Lower leg skin (tissue), 4 donors: ENCODE data around the gene GSK3B. TPM values are rescaled to one million over a fixed set of nuclear protein-coding genes. Genes with fewer than 3 reads are reported as not detected.

Experiments used
- DNase-seq, 2 donors: peaks; one replicate each; pipeline ENCODE4 v3.0.0-alpha.2; 2019; ENCODE audit warnings: low spot score in 2 of 2
- H3K4me3 ChIP-seq: fragments of 200-600 bp; sonication (generic); 2 replicates; pipeline ENCODE4 v1.5.1; 2017; ENCODE audit warnings: mild to moderate bottlenecking, low read depth; ENCODE audit not compliant: poor library complexity, severe bottlenecking
- CTCF ChIP-seq, 3 donors: fragments of 450-650 bp; IDR thresholded peaks; one replicate each; pipeline ENCODE4 v1.5.1; 2016; ENCODE audit warnings: antibody characterized with exemption in 3 of 3, mild to moderate bottlenecking in 3 of 3, moderate library complexity in 2 of 3
- POLR2A ChIP-seq, 2 donors: fragments of 450-650 bp; IDR thresholded peaks; one replicate each; pipeline ENCODE4 v1.6.1; 2016 to 2017; ENCODE audit warnings: antibody characterized with exemption in 2 of 2, mild to moderate bottlenecking in 1 of 2, moderate library complexity in 1 of 2
- WGBS, 2 donors: methylation state at CpG; one replicate each; pipeline ENCODE4 v1.1.5; 2018; 5-methylcytosine and 5-hydroxymethylcytosine counted together
- intact Hi-C: fragments of 100-400 bp; cut with DNase I; formaldehyde crosslinking; loops from one replicate; pipeline ENCODE4 v1.15.0; 2023; ENCODE audit warnings: low total_unique reads
- total RNA-seq, 4 donors: library from RNA; depleted of rRNA; stranded (reverse); fragments of >200 nt; gene quantifications; one replicate each; pipeline ENCODE4 v1.1.0, GENCODE V29; 2016

Gene GSK3B
- total RNA-seq, 4 donors from 2014 or later = 37.3 to 48.7 (median 46.0) TPM

DNA sequence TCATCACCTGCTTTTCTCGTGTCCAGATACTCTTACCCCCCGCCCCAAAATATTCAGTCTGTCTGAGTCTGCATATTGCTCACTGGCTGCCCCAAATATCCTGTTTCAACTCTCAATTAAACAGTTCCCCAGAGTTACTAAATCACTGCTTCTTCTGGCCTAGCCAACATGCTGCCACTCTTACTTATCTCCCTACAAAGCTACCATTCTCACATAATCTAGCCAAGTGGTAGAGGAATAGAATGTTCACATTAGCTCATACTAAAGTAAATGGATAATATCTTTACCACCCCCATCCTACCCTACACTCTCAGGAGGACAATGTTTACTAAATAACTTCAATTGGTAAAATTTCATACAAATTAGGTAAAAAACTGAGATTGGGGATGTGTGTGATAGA lies 234.5 kb downstream of the GSK3B start:
- 96 to 98% methylated on average over 2 of the region's 2 CpGs for WGBS, 2 donors
- intact Hi-C loops = no loop called here

DNA sequence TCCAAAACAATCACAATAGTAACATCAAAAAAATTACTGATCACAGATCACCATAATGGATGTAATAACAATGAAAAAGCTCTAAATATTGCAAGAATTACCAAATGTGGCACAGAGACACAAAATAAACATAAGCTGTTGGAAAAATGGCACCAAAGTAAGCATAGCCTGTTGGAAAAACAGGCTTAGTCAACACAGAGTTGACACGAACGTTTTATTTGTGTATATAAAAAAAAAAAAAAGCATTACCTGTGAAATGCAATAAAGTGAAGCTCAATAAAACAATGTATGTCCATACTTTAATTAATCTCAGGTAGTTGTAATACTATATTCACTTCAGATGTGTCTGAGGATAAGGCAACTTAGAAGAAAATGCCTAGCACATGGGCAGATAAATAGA lies 235.3 kb downstream of the GSK3B start:
- WGBS, 2 donors = 92 to 94% methylated on average over 2 of the region's 2 CpGs
- no peak for DNase-seq
- no peak overlapping the region for H3K4me3 ChIP-seq
- intact Hi-C loops = no loop called here
- TF ChIP-seq CTCF (IDR thresholded peaks at IDR 0.05) = no peak
- no peak for TF ChIP-seq POLR2A (IDR thresholded peaks at IDR 0.05)

More for the DNA sequence above, 234.5 kb downstream of the GSK3B start:
- no peak for TF ChIP-seq CTCF (IDR thresholded peaks at IDR 0.05)
- TF ChIP-seq POLR2A (IDR thresholded peaks at IDR 0.05) = no peak
- DNase-seq = no peak
- no peak overlapping the region for H3K4me3 ChIP-seq

GRCh38 chr3:119856695-119857094 lies 237.6 kb downstream of the GSK3B start:
- WGBS, 2 donors = 97 to 99% methylated on average over 3 of the region's 3 CpGs
- no peak overlapping the region for H3K4me3 ChIP-seq
- DNase-seq = no peak
- no peak for TF ChIP-seq CTCF (IDR thresholded peaks at IDR 0.05)
- no peak for TF ChIP-seq POLR2A (IDR thresholded peaks at IDR 0.05)
- intact Hi-C loops = no loop called here

GRCh38 chr3:119849126-119849525 lies 245.1 kb downstream of the GSK3B start:
- DNase-seq = no peak
- intact Hi-C loops = no loop called here
- H3K4me3 ChIP-seq = no peak overlapping the region
- TF ChIP-seq CTCF (IDR thresholded peaks at IDR 0.05) (no peak), POLR2A (IDR thresholded peaks at IDR 0.05) (no peak)
- WGBS, 2 donors = 94 to 96% methylated on average over 2 of the region's 2 CpGs

- 44 to 63% methylated on average over 2 of the region's 2 CpGs for WGBS, 2 donors
- intact Hi-C loops = no loop called here
- no peak for TF ChIP-seq POLR2A (IDR thresholded peaks at IDR 0.05)
- TF ChIP-seq CTCF (IDR thresholded peaks at IDR 0.05) = no peak
- H3K4me3 ChIP-seq = no peak overlapping the region
- DNase-seq = no peak
Observed at GRCh38 chr3:119841808-119842471, 252.3 kb downstream of the GSK3B start.

DNA sequence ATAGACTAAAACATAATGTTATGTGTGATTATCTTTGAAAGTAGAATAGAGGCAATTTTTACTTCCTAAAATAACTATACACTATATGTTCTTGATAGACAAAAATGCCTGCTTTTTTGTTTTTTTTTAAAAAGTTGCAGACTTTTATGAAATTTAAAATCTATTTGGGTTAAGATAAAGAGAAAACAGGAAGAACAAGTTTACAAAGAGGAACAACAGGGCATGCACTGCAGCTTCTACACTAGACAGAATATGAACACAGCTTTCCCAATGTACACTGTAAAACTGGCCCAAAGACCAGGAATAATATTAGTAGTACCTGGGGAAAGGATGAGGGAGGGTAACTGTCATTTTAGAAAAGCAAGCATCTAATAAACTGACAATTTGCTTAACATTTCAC lies 258.7 kb downstream of the GSK3B start:
- TF ChIP-seq CTCF (IDR thresholded peaks at IDR 0.05) (no peak), POLR2A (IDR thresholded peaks at IDR 0.05) (no peak)
- H3K4me3 ChIP-seq = no peak overlapping the region
- intact Hi-C loops = no loop called here
- no peak for DNase-seq
